Measurements from ENCODE around the gene PRR11. TPM values are rescaled to one million over a fixed set of nuclear protein-coding genes. Genes with fewer than 3 reads are reported as not detected.

Gene PRR11
- total RNA-seq, 3 donors from 2014 or later (not counting 1 experiment from before 2014, with no cell fraction given): 2.0 to 4.0 (median 2.9) TPM

GRCh38 chr17:59230764-59231163 is 75.2 kb downstream of the PRR11 start:
- Mint-ChIP-seq H3K4me3 (no peak overlapping the region), H3K4me1 (peaks cover 0 to 4% of the 10 kb centered on the region in 2 donors), H3K9me3 (no peaks in the 10 kb centered on the region), H3K27ac (no peak overlapping the region), H3K27me3 (ENCODE audit: low read depth in 2 of 2) (no peaks in the 10 kb centered on the region), H3K36me3 (no peaks in the 10 kb centered on the region)
- DNase-seq (no peak), ATAC-seq (no peak)
- TF ChIP-seq CTCF (IDR thresholded peaks at IDR 0.05): no peak
- Histone ChIP-seq H3K4me3 (ENCODE audit: low read length) (no peak overlapping the region), H3K27me3 (ENCODE audit: control insufficient read depth, insufficient read depth, low read length) (no peaks in the 10 kb centered on the region), H3K27ac (ENCODE audit: low read length) (no peak overlapping the region), H3K9me3 (ENCODE audit: control insufficient read depth, insufficient read depth, low read length) (no peaks in the 10 kb centered on the region), H3K4me1 (ENCODE audit: control insufficient read depth, insufficient read depth, low read length) (no peaks in the 10 kb centered on the region), H3K36me3 (ENCODE audit: control insufficient read depth, insufficient read depth, low read length) (no peaks in the 10 kb centered on the region)
- 90% methylated on average over 3 of the region's 3 CpGs for WGBS (ENCODE audit: insufficient coverage)
- intact Hi-C loops (cut with micrococcal nuclease): no loop called here

- Histone ChIP-seq H3K27me3 (ENCODE audit: control insufficient read depth, insufficient read depth, low read length) (no peaks in the 10 kb centered on the region), H3K27ac (ENCODE audit: low read length) (no peak overlapping the region), H3K36me3 (ENCODE audit: control insufficient read depth, insufficient read depth, low read length) (no peaks in the 10 kb centered on the region), H3K9me3 (ENCODE audit: control insufficient read depth, insufficient read depth, low read length) (no peaks in the 10 kb centered on the region), H3K4me1 (ENCODE audit: control insufficient read depth, insufficient read depth, low read length) (no peaks in the 10 kb centered on the region), H3K4me3 (ENCODE audit: low read length) (no peak overlapping the region)
- TF ChIP-seq CTCF (IDR thresholded peaks at IDR 0.05): no peak
- ATAC-seq: no peak
- Mint-ChIP-seq H3K9me3 (no peaks in the 10 kb centered on the region), H3K36me3 (no peaks in the 10 kb centered on the region), H3K4me3 (no peak overlapping the region), H3K27ac (no peak overlapping the region), H3K4me1 (peaks cover 0 to 4% of the 10 kb centered on the region in 2 donors), H3K27me3 (ENCODE audit: low read depth in 2 of 2) (no peaks in the 10 kb centered on the region)
- DNase-seq: no peak
- intact Hi-C loops (cut with micrococcal nuclease): no loop called here
These were observed 79.1 kb downstream of the PRR11 start for GRCh38 chr17:59234631-59235030.

- no peak for DNase-seq
- intact Hi-C loops (cut with micrococcal nuclease): no loop called here
- no peaks in the 10 kb centered on the region for H3K36me3 Mint-ChIP-seq
These were observed 83.4 kb downstream of the PRR11 start for GRCh38 chr17:59238906-59239305.

More at GRCh38 chr17:59238906-59239305, 83.4 kb downstream of the PRR11 start:
- Mint-ChIP-seq H3K9me3 (no peaks in the 10 kb centered on the region), H3K27me3 (ENCODE audit: low read depth in 2 of 2) (no peaks in the 10 kb centered on the region), H3K4me3 (no peak overlapping the region), H3K4me1 (no peaks in the 10 kb centered on the region), H3K27ac (no peak overlapping the region)
- Histone ChIP-seq H3K27ac (ENCODE audit: low read length) (no peak overlapping the region), H3K27me3 (ENCODE audit: control insufficient read depth, insufficient read depth, low read length) (no peaks in the 10 kb centered on the region), H3K4me1 (ENCODE audit: control insufficient read depth, insufficient read depth, low read length) (no peaks in the 10 kb centered on the region), H3K4me3 (ENCODE audit: low read length) (no peak overlapping the region), H3K36me3 (ENCODE audit: control insufficient read depth, insufficient read depth, low read length) (no peaks in the 10 kb centered on the region), H3K9me3 (ENCODE audit: control insufficient read depth, insufficient read depth, low read length) (no peaks in the 10 kb centered on the region)
- no peak for TF ChIP-seq CTCF (IDR thresholded peaks at IDR 0.05)
- no peak for ATAC-seq
- 100% methylated on average over 2 of the region's 2 CpGs for WGBS (ENCODE audit: insufficient coverage)

All from natural killer cell (primary cell).